Measurements from ENCODE around the gene TMPRSS2.

TMPRSS2 gene

DNA sequence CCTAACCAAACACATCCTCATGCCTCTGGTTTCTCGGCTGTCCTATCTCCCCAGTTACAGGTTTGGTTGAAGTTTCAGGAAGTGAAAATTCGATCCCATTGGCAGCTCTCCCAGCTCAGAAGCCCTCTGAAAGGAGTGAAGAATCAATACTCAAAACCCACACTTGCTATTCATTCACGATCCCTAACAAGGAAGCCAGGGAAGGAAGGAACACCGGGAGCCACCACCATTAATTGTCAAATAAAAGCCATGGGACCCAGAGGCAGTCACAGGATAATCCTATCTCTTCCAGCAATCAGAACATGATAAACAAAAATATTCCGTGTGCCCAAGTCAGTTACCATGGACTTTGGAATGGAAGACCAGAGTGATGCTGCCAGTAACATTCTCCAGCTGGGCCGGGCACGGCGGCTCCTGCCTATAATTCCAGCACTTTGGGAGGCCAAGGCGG lies 7.0 kb downstream of the TMPRSS2 start:
- WGBS, 2 donors (ENCODE audit: extremely low coverage in 2 of 2, insufficient read length in 2 of 2, insufficient replicate concordance in 1 of 2) = no CpG with 5 or more reads among the region's 9 CpGs
- H3K27me3 ChIP-seq (ENCODE audit: control insufficient read depth in 3 of 3, insufficient read depth in 3 of 3, low read depth in 1 of 3, low read length in 3 of 3) = peaks cover 0 to 27% (median 9%) of the 10 kb centered on the region in 3 experiments
- no peak overlapping the region for H2AFZ ChIP-seq (ENCODE audit: low read length)
- no peak overlapping the region for H2BK15ac ChIP-seq (ENCODE audit: low read length)
- no peak overlapping the region for H2BK12ac ChIP-seq (ENCODE audit: low read length)
- no peak overlapping the region for H3K4me2 ChIP-seq (ENCODE audit: insufficient read depth, low read length, poor library complexity, severe bottlenecking)
- no peak overlapping the region for H2AK5ac ChIP-seq (ENCODE audit: low read depth, low read length)
- no peak overlapping the region for H3K23ac ChIP-seq (ENCODE audit: low read depth, low read length, poor library complexity)
- H3K27ac ChIP-seq (replicated peaks; ENCODE audit: low read length) = no peak overlapping the region
- H3K4ac ChIP-seq (ENCODE audit: low read length) = no peak overlapping the region
- H3K79me1 ChIP-seq (ENCODE audit: low read depth, low read length) = no peaks in the 10 kb centered on the region
- no peak overlapping the region for H2BK120ac ChIP-seq (ENCODE audit: low read depth, low read length)
- no peak for DNase-seq (ENCODE audit: low spot score)
- H3K18ac ChIP-seq (ENCODE audit: low read length) = no peak overlapping the region
- no peak overlapping the region for H3K4me3 ChIP-seq (ENCODE audit: low read length in 2 of 2)
- H2BK5ac ChIP-seq (ENCODE audit: low read length) = no peak overlapping the region
- H3K14ac ChIP-seq (ENCODE audit: low read length) = no peak overlapping the region
- H3K4me1 ChIP-seq (ENCODE audit: control insufficient read depth in 2 of 2, insufficient read depth in 1 of 2, low read depth in 1 of 2, low read length in 2 of 2) = no peaks in the 10 kb centered on the region
- no peaks in the 10 kb centered on the region for H3K36me3 ChIP-seq (replicated peaks in 1 of 2; ENCODE audit: control insufficient read depth in 2 of 2, insufficient read depth in 2 of 2, low read length in 2 of 2)
- H4K91ac ChIP-seq (ENCODE audit: low read depth, low read length, poor library complexity) = no peak overlapping the region
- no peaks in the 10 kb centered on the region for H3K9me3 ChIP-seq (replicated peaks in 1 of 2; ENCODE audit: control insufficient read depth in 2 of 2, insufficient read depth in 1 of 2, low read depth in 1 of 2, low read length in 2 of 2)
- no peak overlapping the region for H3K9ac ChIP-seq (ENCODE audit: low read depth, low read length, poor library complexity)
- no peak overlapping the region for H4K8ac ChIP-seq (ENCODE audit: low read depth, low read length)

DNA sequence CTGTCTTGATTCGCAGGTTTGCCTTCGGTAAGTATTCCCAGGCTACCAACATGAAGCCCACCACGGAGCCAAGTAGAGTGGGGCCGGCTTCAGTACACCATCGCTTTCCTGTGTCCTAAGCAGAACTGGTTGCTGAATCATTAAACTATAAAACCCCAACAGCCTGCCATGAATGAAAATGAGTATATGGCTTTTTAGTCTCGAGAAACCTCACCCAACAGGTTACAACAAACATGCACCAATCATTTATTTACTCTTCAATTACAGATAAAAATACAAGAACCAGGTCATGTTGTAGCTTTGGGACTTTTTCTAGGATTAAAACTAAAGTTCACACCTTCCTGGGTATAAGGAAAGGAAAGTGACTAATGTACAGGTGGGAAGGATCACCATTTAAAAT lies 7.6 kb downstream of the TMPRSS2 start:
- H4K91ac ChIP-seq (ENCODE audit: low read depth, low read length, poor library complexity) = no peak overlapping the region
- no peak overlapping the region for H3K27ac ChIP-seq (replicated peaks; ENCODE audit: low read length)
- H3K27me3 ChIP-seq (ENCODE audit: control insufficient read depth in 3 of 3, insufficient read depth in 3 of 3, low read depth in 1 of 3, low read length in 3 of 3) = peaks cover 0 to 22% (median 4%) of the 10 kb centered on the region in 3 experiments
- H2BK15ac ChIP-seq (ENCODE audit: low read length) = no peak overlapping the region
- no peak overlapping the region for H3K18ac ChIP-seq (ENCODE audit: low read length)
- H3K4ac ChIP-seq (ENCODE audit: low read length) = no peak overlapping the region
- no peak overlapping the region for H2BK120ac ChIP-seq (ENCODE audit: low read depth, low read length)
- H2BK12ac ChIP-seq (ENCODE audit: low read length) = no peak overlapping the region
- H3K9me3 ChIP-seq (replicated peaks in 1 of 2; ENCODE audit: control insufficient read depth in 2 of 2, insufficient read depth in 1 of 2, low read depth in 1 of 2, low read length in 2 of 2) = no peaks in the 10 kb centered on the region
- H3K4me3 ChIP-seq (ENCODE audit: low read length in 2 of 2) = no peak overlapping the region
- no peak overlapping the region for H2BK5ac ChIP-seq (ENCODE audit: low read length)
- DNase-seq (ENCODE audit: low spot score) = no peak
- WGBS, 2 donors (ENCODE audit: extremely low coverage in 2 of 2, insufficient read length in 2 of 2, insufficient replicate concordance in 1 of 2) = no CpG with 5 or more reads among the region's 6 CpGs
- H3K79me1 ChIP-seq (ENCODE audit: low read depth, low read length) = no peaks in the 10 kb centered on the region
- H3K4me1 ChIP-seq (ENCODE audit: control insufficient read depth in 2 of 2, insufficient read depth in 1 of 2, low read depth in 1 of 2, low read length in 2 of 2) = no peaks in the 10 kb centered on the region
- H3K23ac ChIP-seq (ENCODE audit: low read depth, low read length, poor library complexity) = no peak overlapping the region
- no peak overlapping the region for H3K9ac ChIP-seq (ENCODE audit: low read depth, low read length, poor library complexity)
- no peak overlapping the region for H3K4me2 ChIP-seq (ENCODE audit: insufficient read depth, low read length, poor library complexity, severe bottlenecking)
- no peak overlapping the region for H2AFZ ChIP-seq (ENCODE audit: low read length)
- H3K36me3 ChIP-seq (replicated peaks in 1 of 2; ENCODE audit: control insufficient read depth in 2 of 2, insufficient read depth in 2 of 2, low read length in 2 of 2) = no peaks in the 10 kb centered on the region
- no peak overlapping the region for H3K14ac ChIP-seq (ENCODE audit: low read length)
- H4K8ac ChIP-seq (ENCODE audit: low read depth, low read length) = no peak overlapping the region
- no peak overlapping the region for H2AK5ac ChIP-seq (ENCODE audit: low read depth, low read length)

DNA sequence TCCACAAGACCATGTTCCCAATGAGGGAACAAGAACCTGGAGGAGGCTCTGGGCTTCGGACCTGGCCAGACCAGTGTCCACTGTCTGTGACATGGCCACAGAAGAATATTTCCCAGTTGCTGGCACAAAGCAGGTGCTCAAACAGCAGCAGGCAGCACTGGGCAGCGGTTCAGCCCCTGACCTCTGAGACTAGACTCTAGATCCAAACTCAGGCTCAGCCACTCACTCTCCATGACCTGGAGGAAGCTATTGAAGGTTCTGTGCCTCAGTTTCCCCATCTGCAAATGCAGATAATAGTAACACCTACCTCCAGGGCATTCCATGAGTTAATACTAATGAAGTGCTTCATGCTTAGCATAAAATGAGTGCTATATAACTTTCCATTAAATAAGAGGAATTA lies 8.0 kb downstream of the TMPRSS2 start:
- no peak overlapping the region for H3K4ac ChIP-seq (ENCODE audit: low read length)
- H3K4me1 ChIP-seq (ENCODE audit: control insufficient read depth in 2 of 2, insufficient read depth in 1 of 2, low read depth in 1 of 2, low read length in 2 of 2) = no peaks in the 10 kb centered on the region
- no peak overlapping the region for H3K4me2 ChIP-seq (ENCODE audit: insufficient read depth, low read length, poor library complexity, severe bottlenecking)
- H2BK120ac ChIP-seq (ENCODE audit: low read depth, low read length) = no peak overlapping the region
- H3K23ac ChIP-seq (ENCODE audit: low read depth, low read length, poor library complexity) = no peak overlapping the region
- WGBS, 2 donors (ENCODE audit: extremely low coverage in 2 of 2, insufficient read length in 2 of 2, insufficient replicate concordance in 1 of 2) = no CpG with 5 or more reads among the region's 2 CpGs
- no peaks in the 10 kb centered on the region for H3K36me3 ChIP-seq (replicated peaks in 1 of 2; ENCODE audit: control insufficient read depth in 2 of 2, insufficient read depth in 2 of 2, low read length in 2 of 2)
- H3K9me3 ChIP-seq (replicated peaks in 1 of 2; ENCODE audit: control insufficient read depth in 2 of 2, insufficient read depth in 1 of 2, low read depth in 1 of 2, low read length in 2 of 2) = no peaks in the 10 kb centered on the region
- no peak overlapping the region for H4K91ac ChIP-seq (ENCODE audit: low read depth, low read length, poor library complexity)
- H2BK12ac ChIP-seq (ENCODE audit: low read length) = no peak overlapping the region
- H3K4me3 ChIP-seq (ENCODE audit: low read length in 2 of 2) = no peak overlapping the region
- no peak overlapping the region for H3K18ac ChIP-seq (ENCODE audit: low read length)
- no peak overlapping the region for H3K14ac ChIP-seq (ENCODE audit: low read length)
- H4K8ac ChIP-seq (ENCODE audit: low read depth, low read length) = no peak overlapping the region
- peaks cover 0 to 17% (median 2%) of the 10 kb centered on the region in 3 experiments for H3K27me3 ChIP-seq (ENCODE audit: control insufficient read depth in 3 of 3, insufficient read depth in 3 of 3, low read depth in 1 of 3, low read length in 3 of 3)
- H2BK5ac ChIP-seq (ENCODE audit: low read length) = no peak overlapping the region
- DNase-seq (ENCODE audit: low spot score) = no peak
- H2BK15ac ChIP-seq (ENCODE audit: low read length) = no peak overlapping the region
- H2AFZ ChIP-seq (ENCODE audit: low read length) = no peak overlapping the region
- H3K9ac ChIP-seq (ENCODE audit: low read depth, low read length, poor library complexity) = no peak overlapping the region
- no peak overlapping the region for H3K27ac ChIP-seq (replicated peaks; ENCODE audit: low read length)
- H2AK5ac ChIP-seq (ENCODE audit: low read depth, low read length) = no peak overlapping the region
- no peaks in the 10 kb centered on the region for H3K79me1 ChIP-seq (ENCODE audit: low read depth, low read length)

DNA sequence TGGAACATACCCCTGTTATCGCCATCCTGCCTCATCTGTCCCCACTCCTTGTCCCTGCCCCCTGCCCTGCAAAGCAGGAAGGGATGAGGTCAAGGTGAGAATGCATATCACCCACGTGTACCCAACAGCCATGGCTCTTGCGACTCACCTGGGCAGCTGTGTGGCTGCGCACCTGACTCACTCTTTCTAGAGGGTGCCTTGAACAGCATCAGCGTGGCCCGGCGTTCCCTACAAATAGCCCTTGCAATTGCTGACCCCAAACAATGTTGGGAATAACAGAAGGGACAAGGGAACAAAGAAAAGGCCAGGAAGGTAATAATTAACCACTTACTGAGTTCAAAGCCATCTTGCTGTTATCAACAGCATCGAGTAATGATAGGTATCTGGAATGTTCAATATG lies 10.2 kb downstream of the TMPRSS2 start:
- Histone ChIP-seq H3K4me1 (ENCODE audit: control insufficient read depth in 2 of 2, insufficient read depth in 1 of 2, low read depth in 1 of 2, low read length in 2 of 2) (no peaks in the 10 kb centered on the region), H4K8ac (ENCODE audit: low read depth, low read length) (no peak overlapping the region), H3K4me2 (ENCODE audit: insufficient read depth, low read length, poor library complexity, severe bottlenecking) (no peak overlapping the region), H3K9me3 (replicated peaks in 1 of 2; ENCODE audit: control insufficient read depth in 2 of 2, insufficient read depth in 1 of 2, low read depth in 1 of 2, low read length in 2 of 2) (no peaks in the 10 kb centered on the region), H2BK5ac (ENCODE audit: low read length) (no peak overlapping the region), H2AK5ac (ENCODE audit: low read depth, low read length) (no peak overlapping the region), H3K23ac (ENCODE audit: low read depth, low read length, poor library complexity) (no peak overlapping the region), H3K79me1 (ENCODE audit: low read depth, low read length) (no peaks in the 10 kb centered on the region), H3K4ac (ENCODE audit: low read length) (no peak overlapping the region), H2AFZ (ENCODE audit: low read length) (no peak overlapping the region), H3K36me3 (replicated peaks in 1 of 2; ENCODE audit: control insufficient read depth in 2 of 2, insufficient read depth in 2 of 2, low read length in 2 of 2) (no peaks in the 10 kb centered on the region), H3K27me3 (ENCODE audit: control insufficient read depth in 3 of 3, insufficient read depth in 3 of 3, low read depth in 1 of 3, low read length in 3 of 3) (peaks cover 0 to 8% (median 0%) of the 10 kb centered on the region in 3 experiments), H3K4me3 (ENCODE audit: low read length in 2 of 2) (no peak overlapping the region), H3K27ac (replicated peaks; ENCODE audit: low read length) (no peak overlapping the region), H2BK15ac (ENCODE audit: low read length) (no peak overlapping the region), H2BK12ac (ENCODE audit: low read length) (no peak overlapping the region), H3K18ac (ENCODE audit: low read length) (no peak overlapping the region), H4K91ac (ENCODE audit: low read depth, low read length, poor library complexity) (no peak overlapping the region), H2BK120ac (ENCODE audit: low read depth, low read length) (no peak overlapping the region), H3K9ac (ENCODE audit: low read depth, low read length, poor library complexity) (no peak overlapping the region), H3K14ac (ENCODE audit: low read length) (peak overlapping the region; percentile 49)
- WGBS, 2 donors (ENCODE audit: extremely low coverage in 2 of 2, insufficient read length in 2 of 2, insufficient replicate concordance in 1 of 2) = no CpG with 5 or more reads among the region's 8 CpGs
- no peak for DNase-seq (ENCODE audit: low spot score)

All from neuronal stem cell (in vitro differentiated cells).